ENCODE measurements around the gene GRIA1. TPM values are rescaled to one million over a fixed set of nuclear protein-coding genes. Genes with fewer than 3 reads are reported as not detected.

The GRIA1 gene
- total RNA-seq, 1 experiment from 2014 or later = 0.81 TPM

DNA sequence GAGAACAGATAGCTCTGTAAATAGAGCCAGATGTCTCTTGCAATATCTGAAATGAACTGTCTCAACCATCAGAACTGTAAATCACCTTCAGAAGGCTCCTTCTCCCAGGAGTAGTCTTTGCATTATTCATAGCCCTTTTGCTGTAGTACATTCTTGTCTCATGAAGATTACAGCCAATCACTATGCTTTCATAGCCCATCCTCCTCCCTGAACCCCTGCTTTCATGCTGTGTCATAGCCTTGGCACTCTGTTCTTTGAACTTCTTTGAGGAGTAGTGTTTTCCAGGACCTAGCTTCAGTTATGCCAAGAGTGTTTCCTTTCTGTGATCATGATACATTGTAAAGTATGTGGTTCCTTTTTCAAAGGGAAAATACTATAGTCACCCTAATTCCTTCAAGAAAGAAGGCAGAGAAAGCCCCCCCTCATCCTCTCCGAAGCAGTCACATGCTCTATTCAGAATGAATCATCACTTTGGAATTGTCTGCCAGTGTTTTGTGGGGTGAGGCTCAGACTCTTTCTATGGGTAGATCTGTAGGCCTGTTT, 61.1 kb downstream of the GRIA1 start (continued):
- TF ChIP-seq FOXP4 (CRISPR knock-in tag; IDR thresholded peaks at IDR 0.05) = no peak
- TF ChIP-seq, protein P1, sequence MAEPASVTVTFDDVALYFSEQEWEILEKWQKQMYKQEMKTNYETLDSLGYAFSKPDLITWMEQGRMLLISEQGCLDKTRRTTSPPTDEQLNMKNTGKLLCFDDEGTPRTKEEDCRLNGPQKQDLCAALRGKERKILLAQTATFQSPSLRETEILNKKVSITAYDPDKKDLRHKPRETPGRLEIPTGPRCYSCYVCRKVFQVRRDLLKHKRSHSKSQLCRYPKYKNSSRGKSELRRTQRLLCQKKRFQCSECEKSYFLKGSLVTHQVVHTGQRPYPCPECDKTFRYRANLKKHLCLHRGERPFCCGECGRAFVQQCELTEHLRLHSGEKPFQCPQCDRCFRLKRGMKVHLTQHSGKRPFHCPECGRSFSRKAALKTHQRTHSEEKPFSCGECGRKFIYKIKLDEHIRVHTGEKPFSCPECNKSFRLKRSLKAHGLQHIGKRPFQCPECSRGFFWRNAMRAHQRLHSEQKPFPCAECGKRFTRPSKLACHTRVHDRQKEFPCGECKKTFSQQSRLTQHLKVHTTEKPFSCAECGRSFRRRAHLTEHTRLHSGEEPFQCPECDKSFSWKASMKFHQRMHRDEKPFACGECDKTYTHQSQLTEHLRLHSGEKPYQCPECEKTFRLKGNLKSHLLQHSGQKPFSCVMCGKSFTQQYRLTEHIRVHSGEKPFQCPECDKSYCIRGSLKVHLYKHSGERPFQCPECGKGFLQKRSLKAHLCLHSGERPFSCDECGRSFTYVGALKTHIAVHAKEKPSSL (CRISPR knock-in tag; conservative IDR thresholded peaks at IDR 0.05) = no peak
- TF ChIP-seq AR (CRISPR knock-in tag; IDR thresholded peaks at IDR 0.05) = no peak
- TF ChIP-seq FOXJ3 (CRISPR knock-in tag; IDR thresholded peaks at IDR 0.05; ENCODE audit: borderline replicate concordance) = no peak
- no peak for TF ChIP-seq GRHL2 (CRISPR knock-in tag; IDR thresholded peaks at IDR 0.05; ENCODE audit: insufficient replicate concordance, severe bottlenecking)
- TF ChIP-seq, protein P2, sequence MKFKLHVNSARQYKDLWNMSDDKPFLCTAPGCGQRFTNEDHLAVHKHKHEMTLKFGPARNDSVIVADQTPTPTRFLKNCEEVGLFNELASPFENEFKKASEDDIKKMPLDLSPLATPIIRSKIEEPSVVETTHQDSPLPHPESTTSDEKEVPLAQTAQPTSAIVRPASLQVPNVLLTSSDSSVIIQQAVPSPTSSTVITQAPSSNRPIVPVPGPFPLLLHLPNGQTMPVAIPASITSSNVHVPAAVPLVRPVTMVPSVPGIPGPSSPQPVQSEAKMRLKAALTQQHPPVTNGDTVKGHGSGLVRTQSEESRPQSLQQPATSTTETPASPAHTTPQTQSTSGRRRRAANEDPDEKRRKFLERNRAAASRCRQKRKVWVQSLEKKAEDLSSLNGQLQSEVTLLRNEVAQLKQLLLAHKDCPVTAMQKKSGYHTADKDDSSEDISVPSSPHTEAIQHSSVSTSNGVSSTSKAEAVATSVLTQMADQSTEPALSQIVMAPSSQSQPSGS (CRISPR knock-in tag; IDR thresholded peaks at IDR 0.05; ENCODE audit: borderline replicate concordance, low read depth) = no peak
- TF ChIP-seq, protein P3, sequence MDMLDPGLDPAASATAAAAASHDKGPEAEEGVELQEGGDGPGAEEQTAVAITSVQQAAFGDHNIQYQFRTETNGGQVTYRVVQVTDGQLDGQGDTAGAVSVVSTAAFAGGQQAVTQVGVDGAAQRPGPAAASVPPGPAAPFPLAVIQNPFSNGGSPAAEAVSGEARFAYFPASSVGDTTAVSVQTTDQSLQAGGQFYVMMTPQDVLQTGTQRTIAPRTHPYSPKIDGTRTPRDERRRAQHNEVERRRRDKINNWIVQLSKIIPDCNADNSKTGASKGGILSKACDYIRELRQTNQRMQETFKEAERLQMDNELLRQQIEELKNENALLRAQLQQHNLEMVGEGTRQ (CRISPR knock-in tag; IDR thresholded peaks at IDR 0.05) = peak; percentile 58; the same call in 1 of the 2 replicates
- TF ChIP-seq CREM (CRISPR knock-in tag; IDR thresholded peaks at IDR 0.05) = no peak

GRCh38 chr5:153552886-153553285, 62.4 kb downstream of the GRIA1 start:
- H3K9me3 Mint-ChIP-seq = no peaks in the 10 kb centered on the region
- ChIA-PET POLR2A (no interaction called here), CTCF (no interaction called here)
- DNase-seq (ENCODE audit: low spot score) = no peak
- H3K36me3 Mint-ChIP-seq = no peaks in the 10 kb centered on the region
- ATAC-seq = no peak
- H3K4me3 Mint-ChIP-seq = no peak overlapping the region
- TF ChIP-seq ZBTB21 (CRISPR knock-in tag; IDR thresholded peaks at IDR 0.05; ENCODE audit: borderline replicate concordance) (no peak), MXD4 (CRISPR knock-in tag; IDR thresholded peaks at IDR 0.05; ENCODE audit: borderline replicate concordance) (no peak), ZNF671 (CRISPR knock-in tag; IDR thresholded peaks at IDR 0.05) (no peak), ZNF121 (CRISPR knock-in tag; IDR thresholded peaks at IDR 0.05) (peak; percentile 44; the same call in 1 of the 2 replicates), OVOL2 (CRISPR knock-in tag; IDR thresholded peaks at IDR 0.05; ENCODE audit: borderline replicate concordance) (no peak), ZNF317 (CRISPR knock-in tag; IDR thresholded peaks at IDR 0.05; ENCODE audit: borderline replicate concordance, low read depth) (no peak), STAT6 (CRISPR knock-in tag; conservative IDR thresholded peaks at IDR 0.05; ENCODE audit: low read depth) (no peak)
- TF ChIP-seq, protein P4, sequence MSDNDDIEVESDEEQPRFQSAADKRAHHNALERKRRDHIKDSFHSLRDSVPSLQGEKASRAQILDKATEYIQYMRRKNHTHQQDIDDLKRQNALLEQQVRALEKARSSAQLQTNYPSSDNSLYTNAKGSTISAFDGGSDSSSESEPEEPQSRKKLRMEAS (CRISPR knock-in tag; IDR thresholded peaks at IDR 0.05) = no peak
- H3K4me1 Mint-ChIP-seq = peaks cover 19% of the 10 kb centered on the region
- no peak overlapping the region for H3K27ac Mint-ChIP-seq
- H3K27me3 Mint-ChIP-seq (ENCODE audit: low read depth) = no peaks in the 10 kb centered on the region

All from WTC11 (cell line).